HepG2 (cell line): ENCODE results near the gene RBM3. TPM values are rescaled to one million over a fixed set of nuclear protein-coding genes. Genes with fewer than 3 reads are reported as not detected.

Experiments used
- ATAC-seq: fragments of 200-7000 bp; cut with Tn5 transposase; 3 replicates; pipeline ENCODE4 v1.9.1; 2020; ENCODE audit warnings: mild to moderate bottlenecking, moderate library complexity
- BruUV-seq: library from RNA; stranded (reverse); fragments of 400-500 nt; replicated peaks from 2 replicates; lab custom pipeline; 2021; lab: Mats Ljungman, UMichigan
- CTCF ChIA-PET: fragments of 300-600 bp; formaldehyde crosslinking; extraction: SDS; loops from one replicate; lab custom pipeline; 2021; ENCODE audit warnings: low total read pairs, inconsistent platforms, low intra/inter-chr PET ratio; lab: Yijun Ruan, JAX
- POLR2A ChIA-PET: fragments of 350-600 bp; sonication (Branson Sonifier 250); formaldehyde crosslinking; loops from one replicate; lab custom pipeline; 2020; ENCODE audit warnings: antibody characterized with exemption, inconsistent platforms; lab: Yijun Ruan, JAX
- DNase-seq: peaks from one replicate; pipeline ENCODE4 v3.0.0-alpha.2; 2015; ENCODE audit warnings: low spot score
- FAIRE-seq: peaks from 3 replicates; lab custom pipeline; 2011; peaks lifted over from hg19 to GRCh38; lab: Jason Lieb, UNC
- H2AFZ ChIP-seq: one replicate; pipeline ENCODE4 v1.6.1; 2011; ENCODE audit warnings: low read length, inconsistent platforms
- H3K27ac ChIP-seq: fragments of 300-600 bp; 3 replicates; pipeline ENCODE4 v1.8.0; 2011; ENCODE audit warnings: mixed run types, mild to moderate bottlenecking, mixed read lengths, low read length, inconsistent platforms; ENCODE audit not compliant: insufficient read depth; ENCODE audit errors: extremely low read length
- H3K27me3 ChIP-seq, 2 experiments: fragments of 200-600 bp in 1 of 2; 2 replicates in 1 of 2; 3 replicates in 1 of 2; pipeline versions ENCODE4 v1.6.0 to v1.8.0; 2011; ENCODE audit warnings: low read length in 2 of 2, mild to moderate bottlenecking in 2 of 2, moderate library complexity in 2 of 2, inconsistent platforms in 1 of 2; ENCODE audit not compliant: insufficient read depth in 2 of 2, control insufficient read depth in 1 of 2
- H3K36me3 ChIP-seq, 2 experiments: fragments of 200-600 bp in 1 of 2; replicated peaks in 1 of 2; 2 replicates in 1 of 2; 3 replicates in 1 of 2; pipeline versions ENCODE4 v1.5.1 to v1.8.0; 2011; ENCODE audit warnings: low read length in 2 of 2, inconsistent platforms in 1 of 2; ENCODE audit not compliant: insufficient read depth in 2 of 2, control insufficient read depth in 1 of 2
- H3K4me1 ChIP-seq: 2 replicates; pipeline ENCODE4 v1.5.1; 2012; ENCODE audit warnings: low read length, inconsistent platforms; ENCODE audit not compliant: insufficient read depth
- H3K4me2 ChIP-seq: 2 replicates; pipeline ENCODE4 v1.6.0; 2011; ENCODE audit warnings: low read depth, low read length, inconsistent platforms
- H3K4me3 ChIP-seq, 3 experiments: fragments of 200-600 bp in 1 of 3; sonication (generic), shearing (Covaris generic) in 1 of 3; replicated peaks in 1 of 3; 2 replicates each; pipeline ENCODE4 v1.5.1; 2011 to 2016; ENCODE audit warnings: low read length in 3 of 3, inconsistent platforms in 2 of 3, low read depth in 2 of 3, mild to moderate bottlenecking in 2 of 3, control low read depth in 1 of 3, mixed read lengths in 1 of 3; ENCODE audit not compliant: insufficient read depth in 1 of 3
- H3K79me2 ChIP-seq: one replicate; pipeline ENCODE4 v1.6.1; 2011; ENCODE audit warnings: low read length, inconsistent platforms; ENCODE audit not compliant: insufficient read depth
- H3K9ac ChIP-seq: 2 replicates; pipeline ENCODE4 v1.6.0; 2011; ENCODE audit warnings: mild to moderate bottlenecking, low read depth, low read length, inconsistent platforms; ENCODE audit not compliant: insufficient read depth
- H3K9me3 ChIP-seq: 2 replicates; pipeline ENCODE4 v1.5.1; 2012; ENCODE audit warnings: mild to moderate bottlenecking, low read length
- H4K20me1 ChIP-seq: 2 replicates; pipeline ENCODE4 v1.6.0; 2011; ENCODE audit warnings: inconsistent platforms, mild to moderate bottlenecking, low read length, moderate library complexity; ENCODE audit not compliant: insufficient read depth
- EEA1 ChIP-seq: sonication (generic); formaldehyde crosslinking; IDR thresholded peaks from 2 replicates; pipeline ENCODE4 v1.5.1; 2020; ENCODE audit warnings: mild to moderate bottlenecking, missing genetic modification reagents, borderline replicate concordance
- FOXA3 ChIP-seq: IDR thresholded peaks from 2 replicates; pipeline ENCODE4 v1.6.1; 2016; ENCODE audit warnings: missing genetic modification reagents, missing compliant biosample characterization
- HNF4A ChIP-seq: sonication (generic); formaldehyde crosslinking; IDR thresholded peaks from 2 replicates; pipeline ENCODE4 v1.4.0; 2020; ENCODE audit warnings: missing genetic modification reagents
- IKZF4 ChIP-seq: sonication (generic); formaldehyde crosslinking; IDR thresholded peaks from 2 replicates; pipeline ENCODE4 v1.5.1; 2020; ENCODE audit warnings: borderline replicate concordance, mild to moderate bottlenecking, low read depth, missing genetic modification reagents; ENCODE audit errors: not compliant biosample characterization
- MTF1 ChIP-seq: sonication (generic); formaldehyde crosslinking; IDR thresholded peaks from 2 replicates; pipeline ENCODE4 v1.5.0; 2020; ENCODE audit warnings: missing genetic modification reagents
- NFIC ChIP-seq: IDR thresholded peaks from 2 replicates; pipeline ENCODE4 v1.6.1; 2012; ENCODE audit warnings: mild to moderate bottlenecking, low read length, inconsistent platforms
- PHF21A ChIP-seq: sonication (generic); formaldehyde crosslinking; IDR thresholded peaks from 2 replicates; pipeline ENCODE4 v1.5.0; 2020; ENCODE audit warnings: mild to moderate bottlenecking, missing genetic modification reagents
- POGK ChIP-seq: sonication (generic); formaldehyde crosslinking; conservative IDR thresholded peaks from 2 replicates; pipeline ENCODE4 v1.8.0; 2022; ENCODE audit warnings: mild to moderate bottlenecking, moderate library complexity, missing genetic modification reagents
- POLR2G ChIP-seq: fragments of 200-400 bp; formaldehyde crosslinking; IDR thresholded peaks from 2 replicates; pipeline ENCODE4 v1.6.1; 2018; ENCODE audit warnings: mild to moderate bottlenecking, low read depth, low read length, moderate library complexity
- PRPF4 ChIP-seq: fragments of 200-400 bp; formaldehyde crosslinking; IDR thresholded peaks from 2 replicates; pipeline ENCODE4 v1.6.1; 2016; ENCODE audit warnings: low read length, low read depth; ENCODE audit not compliant: poor library complexity, severe bottlenecking
- RARA ChIP-seq: IDR thresholded peaks from 2 replicates; pipeline ENCODE4 v1.6.1; 2016; ENCODE audit warnings: missing genetic modification reagents, missing compliant biosample characterization
- SKI ChIP-seq: fragments of 450-650 bp; IDR thresholded peaks from one replicate; pipeline ENCODE4 v1.6.1; 2018; ENCODE audit warnings: mild to moderate bottlenecking; ENCODE audit not compliant: partially characterized antibody
- SOX13 ChIP-seq, 3 experiments: fragments of 450-650 bp in 1 of 3; sonication (generic) in 1 of 3; formaldehyde crosslinking in 1 of 3; IDR thresholded peaks in 2 of 3; conservative IDR thresholded peaks in 1 of 3; 2 replicates each; pipeline versions ENCODE4 v1.5.0 to v1.6.1; 2016 to 2020; ENCODE audit warnings: antibody characterized with exemption in 1 of 3, mild to moderate bottlenecking in 1 of 3, missing compliant biosample characterization in 1 of 3, missing genetic modification reagents in 1 of 3, moderate library complexity in 1 of 3
- ZNF564 ChIP-seq: sonication (generic); formaldehyde crosslinking; IDR thresholded peaks from 2 replicates; pipeline ENCODE4 v1.8.1; 2023; ENCODE audit warnings: mild to moderate bottlenecking, missing genetic modification reagents
- WGBS: methylation state at CpG from one replicate; pipeline ENCODE4 v1.1.6; 2017; ENCODE audit warnings: low lambda C conversion rate; 5-methylcytosine and 5-hydroxymethylcytosine counted together
- in situ Hi-C: cut with HindIII; loops from 2 replicates; pipeline ENCODE4 v1.10.0; 2017; ENCODE audit warnings: low pct_unique_long_range_greater_than_20kb; ENCODE audit not compliant: extremely low pct_ligation_motif_present
- intact Hi-C: fragments of 100-400 bp; cut with micrococcal nuclease; formaldehyde crosslinking; loops from one replicate; pipeline ENCODE4 v1.10.0; 2022; ENCODE audit not compliant: unreplicated experiment
- polyA plus RNA-seq, 8 experiments: library from polyadenylated mRNA; depleted of rRNA in 3 of 8; stranded (reverse) in 7 of 8; unstranded in 1 of 8; fragments of >200 nt; fragmentation: Illumina TruSeq in 4 of 8; extraction: Trizol in 4 of 8; gene quantifications; 2 replicates each; pipeline versions ENCODE4 v1.2.1 to v1.2.3, GENCODE V29; 2011 to 2016; ENCODE audit warnings: low read depth in 4 of 8, missing spikeins in 1 of 8, mixed read lengths in 1 of 8; ENCODE audit not compliant: insufficient read depth in 1 of 8
- total RNA-seq, 5 experiments: library from RNA; depleted of rRNA; stranded (reverse); fragments of >200 nt; fragmentation: Illumina TruSeq; extraction: Trizol; gene quantifications; 2 replicates each; pipeline ENCODE4 v1.2.3, GENCODE V29; 2016; ENCODE audit warnings: low read depth in 1 of 5
- TF ChIP-seq, protein P1 (sequence below): IDR thresholded peaks from 2 replicates; pipeline ENCODE4 v1.6.1; 2012; ENCODE audit warnings: low read length, improper control_type of control experiment

Gene RBM3
- total and polyA plus RNA-seq, 2 of the 13 experiments (the other 11 are each of a cell fraction or from before 2014, with no cell fraction given) = 123 to 182 TPM

DNA sequence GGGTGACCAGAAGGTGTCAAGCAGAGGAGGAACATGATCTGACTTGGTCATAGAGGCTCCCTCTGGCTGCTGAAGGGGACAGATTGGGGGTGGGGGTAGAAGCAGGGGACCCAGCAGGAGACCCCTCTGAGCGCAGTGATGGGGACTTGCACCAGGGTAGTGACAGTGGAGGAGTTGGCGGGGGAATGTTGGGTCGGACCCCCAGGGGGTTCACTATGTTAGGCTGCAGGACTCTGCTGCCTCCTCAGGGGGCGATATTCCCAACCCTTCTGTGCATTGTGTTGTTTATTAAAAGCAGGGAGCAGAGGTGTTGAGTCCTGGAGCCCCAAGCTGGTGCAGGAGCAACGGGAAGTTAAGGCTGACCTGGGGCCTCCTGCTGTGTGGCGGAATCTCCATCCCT is 31.8 kb downstream of the RBM3 start:
- no peak for TF ChIP-seq SOX13 (IDR thresholded peaks at IDR 0.05)
- no peak for TF ChIP-seq SOX13 (CRISPR knock-in tag; conservative IDR thresholded peaks at IDR 0.05 in 1 of 2, IDR thresholded peaks at IDR 0.05 in 1 of 2)
- no peak for TF ChIP-seq EEA1
- no peak for TF ChIP-seq NFIC
- TF ChIP-seq PHF21A (CRISPR knock-in tag) = no peak
- no peak for TF ChIP-seq IKZF4
- no peak for TF ChIP-seq ZNF564 (CRISPR knock-in tag)
- Histone ChIP-seq H3K27me3 (no peaks in the 10 kb centered on the region), H2AFZ (no peak overlapping the region), H3K9me3 (no peaks in the 10 kb centered on the region), H3K4me3 (no peak overlapping the region), H3K79me2 (no peaks in the 10 kb centered on the region), H4K20me1 (no peaks in the 10 kb centered on the region), H3K4me1 (peaks cover 7% of the 10 kb centered on the region; the same call in 1 of the 2 replicates), H3K9ac (no peak overlapping the region), H3K27ac (no peak overlapping the region), H3K4me2 (no peak overlapping the region), H3K36me3 (no peaks in the 10 kb centered on the region; a peak in 1 of 5 replicates)
- no TSS peak for BruUV-seq
- POLR2A ChIA-PET = no interaction called here
- 100% methylated on average over 3 of the region's 6 CpGs for WGBS
- intact Hi-C loops (no loop called here), in situ Hi-C loops (no loop called here)
- no peak for DNase-seq
- no peak; the same call in 2 of the 3 replicates for ATAC-seq
- no peak for FAIRE-seq
- CTCF ChIA-PET = no interaction called here

DNA sequence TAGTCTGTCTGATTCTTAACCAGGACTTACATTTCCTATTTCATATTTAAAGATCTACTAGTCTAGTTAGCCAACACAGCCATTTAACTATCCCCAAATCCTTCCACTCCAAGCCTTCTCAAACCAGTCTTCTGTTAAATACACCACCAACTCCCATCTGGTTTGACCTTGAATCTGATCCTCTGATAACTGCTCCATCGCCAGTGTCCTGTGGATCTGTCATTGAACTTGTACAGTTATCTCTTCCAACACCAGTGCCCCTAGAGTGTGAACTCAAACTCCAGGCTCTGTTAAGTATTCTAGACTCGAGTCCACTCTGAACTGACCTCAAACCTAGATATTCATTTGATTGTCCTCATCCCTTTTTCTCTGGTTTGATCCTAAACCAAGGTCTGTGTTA is 37.4 kb downstream of the RBM3 start:
- ATAC-seq (peak; percentile 60), FAIRE-seq (peak; percentile 47), DNase-seq (no peak)
- no TSS peak for BruUV-seq
- WGBS = 0% methylated on average over 2 of the region's 2 CpGs
- Histone ChIP-seq H4K20me1 (no peaks in the 10 kb centered on the region), H3K27me3 (no peaks in the 10 kb centered on the region), H3K4me1 (peaks cover 36% of the 10 kb centered on the region), H3K9me3 (no peaks in the 10 kb centered on the region), H2AFZ (no peak overlapping the region), H3K4me3 (no peak overlapping the region), H3K79me2 (no peaks in the 10 kb centered on the region), H3K4me2 (no peak overlapping the region), H3K27ac (no peak overlapping the region), H3K9ac (no peak overlapping the region), H3K36me3 (no peaks in the 10 kb centered on the region)
- POLR2A ChIA-PET = no interaction called here
- CTCF ChIA-PET = no interaction called here
- in situ Hi-C loops (no loop called here), intact Hi-C loops (no loop called here)
- no peak for TF ChIP-seq MTF1 (CRISPR knock-in tag)
- 0 out of 2 replicates have a peak, but pooled peaks have one; percentile 15 for TF ChIP-seq HNF4A
- no peak for TF ChIP-seq FOXA3 (CRISPR knock-in tag)
- TF ChIP-seq POLR2G = no peak
- no peak for TF ChIP-seq POGK (CRISPR knock-in tag)
- TF ChIP-seq SKI = peak; percentile 36
- TF ChIP-seq RARA (CRISPR knock-in tag) = peak; percentile 56
- TF ChIP-seq, protein P1, sequence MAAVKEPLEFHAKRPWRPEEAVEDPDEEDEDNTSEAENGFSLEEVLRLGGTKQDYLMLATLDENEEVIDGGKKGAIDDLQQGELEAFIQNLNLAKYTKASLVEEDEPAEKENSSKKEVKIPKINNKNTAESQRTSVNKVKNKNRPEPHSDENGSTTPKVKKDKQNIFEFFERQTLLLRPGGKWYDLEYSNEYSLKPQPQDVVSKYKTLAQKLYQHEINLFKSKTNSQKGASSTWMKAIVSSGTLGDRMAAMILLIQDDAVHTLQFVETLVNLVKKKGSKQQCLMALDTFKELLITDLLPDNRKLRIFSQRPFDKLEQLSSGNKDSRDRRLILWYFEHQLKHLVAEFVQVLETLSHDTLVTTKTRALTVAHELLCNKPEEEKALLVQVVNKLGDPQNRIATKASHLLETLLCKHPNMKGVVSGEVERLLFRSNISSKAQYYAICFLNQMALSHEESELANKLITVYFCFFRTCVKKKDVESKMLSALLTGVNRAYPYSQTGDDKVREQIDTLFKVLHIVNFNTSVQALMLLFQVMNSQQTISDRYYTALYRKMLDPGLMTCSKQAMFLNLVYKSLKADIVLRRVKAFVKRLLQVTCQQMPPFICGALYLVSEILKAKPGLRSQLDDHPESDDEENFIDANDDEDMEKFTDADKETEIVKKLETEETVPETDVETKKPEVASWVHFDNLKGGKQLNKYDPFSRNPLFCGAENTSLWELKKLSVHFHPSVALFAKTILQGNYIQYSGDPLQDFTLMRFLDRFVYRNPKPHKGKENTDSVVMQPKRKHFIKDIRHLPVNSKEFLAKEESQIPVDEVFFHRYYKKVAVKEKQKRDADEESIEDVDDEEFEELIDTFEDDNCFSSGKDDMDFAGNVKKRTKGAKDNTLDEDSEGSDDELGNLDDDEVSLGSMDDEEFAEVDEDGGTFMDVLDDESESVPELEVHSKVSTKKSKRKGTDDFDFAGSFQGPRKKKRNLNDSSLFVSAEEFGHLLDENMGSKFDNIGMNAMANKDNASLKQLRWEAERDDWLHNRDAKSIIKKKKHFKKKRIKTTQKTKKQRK = no peak
- no peak for TF ChIP-seq PRPF4
